Measurements from ENCODE around the gene HDHD5.

The HDHD5 gene

DNA sequence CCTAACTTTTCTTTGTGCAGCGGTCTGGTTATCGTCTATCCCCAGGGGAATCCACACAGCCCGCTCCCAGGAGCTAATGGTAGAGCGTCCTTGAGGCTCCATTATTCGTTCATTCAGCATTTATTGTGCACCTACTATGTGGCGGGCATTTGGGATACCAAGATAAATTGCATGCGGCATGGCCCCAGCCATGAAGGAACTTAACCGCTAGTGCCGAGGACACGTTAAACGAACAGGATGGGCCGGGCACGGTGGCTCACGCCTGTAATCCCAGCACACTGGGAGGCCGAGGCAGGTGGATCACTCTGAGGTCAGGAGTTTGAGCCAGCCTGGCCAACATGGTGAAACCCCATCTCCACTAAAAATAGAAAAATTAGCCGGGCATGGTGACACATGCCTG lies 49.1 kb downstream of the HDHD5 start:
- no peak for DNase-seq
- Histone ChIP-seq H3K18ac (ENCODE audit: low read length) (no peak overlapping the region), H3K27ac (ENCODE audit: low read depth, low read length) (no peak overlapping the region), H4K8ac (ENCODE audit: low read depth, low read length) (no peak overlapping the region), H3K79me1 (ENCODE audit: low read length) (no peaks in the 10 kb centered on the region), H4K91ac (ENCODE audit: low read depth, low read length) (no peak overlapping the region), H3K36me3 (ENCODE audit: control insufficient read depth in 1 of 2, insufficient read depth in 2 of 2, low read length in 2 of 2) (peaks cover 22 to 24% of the 10 kb centered on the region in 2 experiments), H2AK5ac (ENCODE audit: low read length) (no peak overlapping the region), H2BK12ac (ENCODE audit: low read length) (no peak overlapping the region), H3K27me3 (ENCODE audit: insufficient read depth, low read length) (no peaks in the 10 kb centered on the region), H3K4ac (ENCODE audit: low read depth, low read length) (no peak overlapping the region), H3K9me3 (ENCODE audit: insufficient read depth, low read depth, low read length) (peaks cover 3% of the 10 kb centered on the region), H4K12ac (ENCODE audit: low read depth, low read length) (no peak overlapping the region), H2AFZ (ENCODE audit: insufficient read depth, low read length, poor library complexity) (no peak overlapping the region), H3K4me3 (ENCODE audit: low read depth, low read length) (no peak overlapping the region), H3K4me1 (ENCODE audit: control insufficient read depth in 1 of 2, insufficient read depth in 2 of 2, low read length in 2 of 2) (no peaks in the 10 kb centered on the region), H3K79me2 (ENCODE audit: control insufficient read depth, insufficient read depth, low read length, poor library complexity) (no peaks in the 10 kb centered on the region), H2BK5ac (ENCODE audit: low read depth, low read length, poor library complexity) (no peak overlapping the region), H3K23ac (ENCODE audit: low read length) (no peak overlapping the region), H3K14ac (ENCODE audit: low read length) (no peak overlapping the region), H3K9ac (ENCODE audit: low read length) (no peak overlapping the region), H3K4me2 (ENCODE audit: low read length) (no peak overlapping the region), H2BK120ac (ENCODE audit: insufficient read depth, low read length, poor library complexity) (no peak overlapping the region)
- WGBS (ENCODE audit: extremely low coverage, insufficient coverage, insufficient read length), result no CpG with 5 or more reads among the region's 16 CpGs

DNA sequence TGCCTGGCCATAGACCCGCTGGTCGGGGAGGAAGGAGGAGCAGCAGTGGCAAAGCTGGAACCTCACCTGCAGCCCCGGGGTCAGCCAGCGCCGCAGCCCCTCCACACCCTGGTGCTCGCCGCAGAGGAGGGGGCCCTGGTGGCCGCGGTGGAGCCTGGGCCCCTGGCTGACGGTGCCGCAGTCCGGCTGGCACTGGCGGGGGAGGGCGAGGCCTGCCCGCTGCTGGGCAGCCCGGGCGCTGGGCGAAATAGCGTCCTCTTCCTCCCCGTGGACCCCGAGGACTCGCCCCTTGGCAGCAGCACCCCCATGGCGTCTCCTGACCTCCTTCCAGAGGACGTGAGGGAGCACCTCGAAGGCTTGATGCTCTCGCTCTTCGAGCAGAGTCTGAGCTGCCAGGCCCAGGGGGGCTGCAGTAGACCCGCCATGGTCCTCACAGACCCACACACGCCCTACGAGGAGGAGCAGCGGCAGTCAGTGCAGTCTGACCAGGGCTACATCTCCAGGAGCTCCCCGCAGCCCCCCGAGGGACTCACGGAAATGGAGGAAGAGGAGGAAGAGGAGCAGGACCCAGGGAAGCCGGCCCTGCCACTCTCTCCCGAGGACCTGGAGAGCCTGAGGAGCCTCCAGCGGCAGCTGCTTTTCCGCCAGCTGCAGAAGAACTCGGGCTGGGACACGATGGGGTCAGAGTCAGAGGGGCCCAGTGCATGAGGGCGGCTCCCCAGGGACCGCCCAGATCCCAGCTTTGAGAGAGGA lies 49.8 kb downstream of the HDHD5 start:
- Histone ChIP-seq H3K27ac (ENCODE audit: low read depth, low read length) (no peak overlapping the region), H3K14ac (ENCODE audit: low read length) (no peak overlapping the region), H4K8ac (ENCODE audit: low read depth, low read length) (no peak overlapping the region), H3K36me3 (ENCODE audit: control insufficient read depth in 1 of 2, insufficient read depth in 2 of 2, low read length in 2 of 2) (peaks cover 24 to 26% of the 10 kb centered on the region in 2 experiments), H3K4me1 (ENCODE audit: control insufficient read depth in 1 of 2, insufficient read depth in 2 of 2, low read length in 2 of 2) (no peaks in the 10 kb centered on the region), H3K4me2 (ENCODE audit: low read length) (no peak overlapping the region), H2BK5ac (ENCODE audit: low read depth, low read length, poor library complexity) (no peak overlapping the region), H3K9ac (ENCODE audit: low read length) (no peak overlapping the region), H3K4ac (ENCODE audit: low read depth, low read length) (no peak overlapping the region), H4K12ac (ENCODE audit: low read depth, low read length) (no peak overlapping the region), H3K79me2 (ENCODE audit: control insufficient read depth, insufficient read depth, low read length, poor library complexity) (no peaks in the 10 kb centered on the region), H2BK120ac (ENCODE audit: insufficient read depth, low read length, poor library complexity) (no peak overlapping the region), H3K4me3 (ENCODE audit: low read depth, low read length) (no peak overlapping the region), H4K91ac (ENCODE audit: low read depth, low read length) (no peak overlapping the region), H3K18ac (ENCODE audit: low read length) (no peak overlapping the region), H2BK12ac (ENCODE audit: low read length) (no peak overlapping the region), H2AFZ (ENCODE audit: insufficient read depth, low read length, poor library complexity) (no peak overlapping the region), H3K23ac (ENCODE audit: low read length) (no peak overlapping the region), H2AK5ac (ENCODE audit: low read length) (no peak overlapping the region), H3K27me3 (ENCODE audit: insufficient read depth, low read length) (no peaks in the 10 kb centered on the region), H3K9me3 (ENCODE audit: insufficient read depth, low read depth, low read length) (peaks cover 3% of the 10 kb centered on the region), H3K79me1 (ENCODE audit: low read length) (no peaks in the 10 kb centered on the region)
- no peak for DNase-seq
- WGBS (ENCODE audit: extremely low coverage, insufficient coverage, insufficient read length), result no CpG with 5 or more reads among the region's 42 CpGs

DNA sequence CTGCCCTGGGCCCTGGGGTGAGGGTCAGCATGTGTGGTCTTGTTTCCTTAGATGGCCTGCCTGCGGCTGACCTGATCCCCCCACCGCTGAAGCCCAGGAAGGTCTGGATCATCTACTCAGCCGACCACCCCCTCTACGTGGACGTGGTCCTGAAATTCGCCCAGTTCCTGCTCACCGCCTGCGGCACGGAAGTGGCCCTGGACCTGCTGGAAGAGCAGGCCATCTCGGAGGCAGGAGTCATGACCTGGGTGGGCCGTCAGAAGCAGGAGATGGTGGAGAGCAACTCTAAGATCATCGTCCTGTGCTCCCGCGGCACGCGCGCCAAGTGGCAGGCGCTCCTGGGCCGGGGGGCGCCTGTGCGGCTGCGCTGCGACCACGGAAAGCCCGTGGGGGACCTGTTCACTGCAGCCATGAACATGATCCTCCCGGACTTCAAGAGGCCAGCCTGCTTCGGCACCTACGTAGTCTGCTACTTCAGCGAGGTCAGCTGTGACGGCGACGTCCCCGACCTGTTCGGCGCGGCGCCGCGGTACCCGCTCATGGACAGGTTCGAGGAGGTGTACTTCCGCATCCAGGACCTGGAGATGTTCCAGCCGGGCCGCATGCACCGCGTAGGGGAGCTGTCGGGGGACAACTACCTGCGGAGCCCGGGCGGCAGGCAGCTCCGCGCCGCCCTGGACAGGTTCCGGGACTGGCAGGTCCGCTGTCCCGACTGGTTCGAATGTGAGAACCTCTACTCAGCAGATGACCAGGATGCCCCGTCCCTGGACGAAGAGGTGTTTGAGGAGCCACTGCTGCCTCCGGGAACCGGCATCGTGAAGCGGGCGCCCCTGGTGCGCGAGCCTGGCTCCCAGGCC lies 50.6 kb downstream of the HDHD5 start:
- Histone ChIP-seq H2BK5ac (ENCODE audit: low read depth, low read length, poor library complexity) (no peak overlapping the region), H3K79me2 (ENCODE audit: control insufficient read depth, insufficient read depth, low read length, poor library complexity) (no peaks in the 10 kb centered on the region), H3K18ac (ENCODE audit: low read length) (no peak overlapping the region), H3K23ac (ENCODE audit: low read length) (no peak overlapping the region), H3K36me3 (ENCODE audit: control insufficient read depth in 1 of 2, insufficient read depth in 2 of 2, low read length in 2 of 2) (peaks cover 26% of the 10 kb centered on the region in 2 experiments), H3K9ac (ENCODE audit: low read length) (no peak overlapping the region), H2BK120ac (ENCODE audit: insufficient read depth, low read length, poor library complexity) (no peak overlapping the region), H4K91ac (ENCODE audit: low read depth, low read length) (no peak overlapping the region), H3K4ac (ENCODE audit: low read depth, low read length) (no peak overlapping the region), H4K12ac (ENCODE audit: low read depth, low read length) (no peak overlapping the region), H4K8ac (ENCODE audit: low read depth, low read length) (no peak overlapping the region), H3K4me2 (ENCODE audit: low read length) (no peak overlapping the region), H2BK12ac (ENCODE audit: low read length) (no peak overlapping the region), H3K4me3 (ENCODE audit: low read depth, low read length) (no peak overlapping the region), H3K14ac (ENCODE audit: low read length) (no peak overlapping the region), H2AK5ac (ENCODE audit: low read length) (no peak overlapping the region), H2AFZ (ENCODE audit: insufficient read depth, low read length, poor library complexity) (no peak overlapping the region), H3K79me1 (ENCODE audit: low read length) (no peaks in the 10 kb centered on the region), H3K9me3 (ENCODE audit: insufficient read depth, low read depth, low read length) (peaks cover 3% of the 10 kb centered on the region), H3K27me3 (ENCODE audit: insufficient read depth, low read length) (no peaks in the 10 kb centered on the region), H3K4me1 (ENCODE audit: control insufficient read depth in 1 of 2, insufficient read depth in 2 of 2, low read length in 2 of 2) (no peaks in the 10 kb centered on the region), H3K27ac (ENCODE audit: low read depth, low read length) (no peak overlapping the region)
- no peak for DNase-seq
- no CpG with 5 or more reads among the region's 66 CpGs for WGBS (ENCODE audit: extremely low coverage, insufficient coverage, insufficient read length)

DNA sequence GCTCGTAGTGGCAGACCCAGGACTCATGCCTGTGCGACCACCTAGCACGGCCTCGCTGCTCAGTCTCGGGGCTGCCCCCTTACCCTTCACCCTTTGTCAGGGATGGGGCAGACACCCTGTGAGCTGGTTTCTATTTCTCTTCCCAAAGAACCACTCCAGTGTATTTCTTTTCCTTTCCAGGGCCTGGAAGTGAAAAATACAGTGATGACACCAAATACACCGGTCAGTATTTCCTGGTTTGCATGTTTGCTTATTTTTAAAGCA lies 51.6 kb downstream of the HDHD5 start:
- no peak overlapping the region for H2AFZ ChIP-seq (ENCODE audit: insufficient read depth, low read length, poor library complexity)
- no peaks in the 10 kb centered on the region for H3K79me2 ChIP-seq (ENCODE audit: control insufficient read depth, insufficient read depth, low read length, poor library complexity)
- no peak overlapping the region for H2BK12ac ChIP-seq (ENCODE audit: low read length)
- H3K23ac ChIP-seq (ENCODE audit: low read length), result no peak overlapping the region
- DNase-seq, result no peak
- H2BK120ac ChIP-seq (ENCODE audit: insufficient read depth, low read length, poor library complexity), result no peak overlapping the region
- H4K8ac ChIP-seq (ENCODE audit: low read depth, low read length), result no peak overlapping the region
- H4K91ac ChIP-seq (ENCODE audit: low read depth, low read length), result no peak overlapping the region
- no peaks in the 10 kb centered on the region for H3K4me1 ChIP-seq (ENCODE audit: control insufficient read depth in 1 of 2, insufficient read depth in 2 of 2, low read length in 2 of 2)
- no peaks in the 10 kb centered on the region for H3K27me3 ChIP-seq (ENCODE audit: insufficient read depth, low read length)
- peaks cover 3% of the 10 kb centered on the region for H3K9me3 ChIP-seq (ENCODE audit: insufficient read depth, low read depth, low read length)
- H3K9ac ChIP-seq (ENCODE audit: low read length), result no peak overlapping the region
- no peak overlapping the region for H2AK5ac ChIP-seq (ENCODE audit: low read length)
- no CpG with 5 or more reads among the region's 6 CpGs for WGBS (ENCODE audit: extremely low coverage, insufficient coverage, insufficient read length)
- H3K27ac ChIP-seq (ENCODE audit: low read depth, low read length), result no peak overlapping the region
- no peak overlapping the region for H3K4ac ChIP-seq (ENCODE audit: low read depth, low read length)
- no peak overlapping the region for H3K18ac ChIP-seq (ENCODE audit: low read length)
- H4K12ac ChIP-seq (ENCODE audit: low read depth, low read length), result no peak overlapping the region
- no peak overlapping the region for H2BK5ac ChIP-seq (ENCODE audit: low read depth, low read length, poor library complexity)
- no peak overlapping the region for H3K14ac ChIP-seq (ENCODE audit: low read length)
- no peaks in the 10 kb centered on the region for H3K79me1 ChIP-seq (ENCODE audit: low read length)
- H3K36me3 ChIP-seq (ENCODE audit: control insufficient read depth in 1 of 2, insufficient read depth in 2 of 2, low read length in 2 of 2), result peaks cover 26 to 29% of the 10 kb centered on the region in 2 experiments
- H3K4me3 ChIP-seq (ENCODE audit: low read depth, low read length), result no peak overlapping the region
- no peak overlapping the region for H3K4me2 ChIP-seq (ENCODE audit: low read length)

All from trophoblast cell (in vitro differentiated cells and primary cell).